ENCODE measurements around the gene PHF21A. TPM values are rescaled to one million over a fixed set of nuclear protein-coding genes. Genes with fewer than 3 reads are reported as not detected.
"Not testable (repeated sequence)": the region's sequence is repeated elsewhere in the genome, so short reads cannot be mapped to it uniquely, and the experiment has no call there.

The PHF21A gene
- total and polyA plus RNA-seq, 8 donors, result 36.2 to 77.3 (median 69.3) TPM

GRCh38 chr11:45909594-45910475, 211.4 kb downstream of the PHF21A start:
- TF ChIP-seq CTCF (IDR thresholded peaks at IDR 0.05), result no peak
- H3K4me1 ChIP-seq, result no peaks in the 10 kb centered on the region
- intact Hi-C loops (cut with DNase I), result no loop called here
- no peaks in the 10 kb centered on the region for H3K27me3 ChIP-seq
- H3K27ac ChIP-seq, result no peak overlapping the region
- peaks cover 0 to 62% of the 10 kb centered on the region in 2 donors for H3K36me3 ChIP-seq
- ATAC-seq (no peak), DNase-seq (peak in 1 of 4 donors; percentile 74)
- no peaks in the 10 kb centered on the region for H3K9me3 ChIP-seq
- no peak overlapping the region for H3K4me3 ChIP-seq

GRCh38 chr11:45907911-45908370, 213.3 kb downstream of the PHF21A start:
- ATAC-seq (no peak), DNase-seq (peak in 2 of 4 donors; percentile 36 to 65)
- no peaks in the 10 kb centered on the region for H3K9me3 ChIP-seq
- TF ChIP-seq CTCF (IDR thresholded peaks at IDR 0.05), result no peak
- no peaks in the 10 kb centered on the region for H3K27me3 ChIP-seq
- H3K4me3 ChIP-seq, result no peak overlapping the region
- intact Hi-C loops (cut with DNase I), result no loop called here
- peaks cover 0 to 43% of the 10 kb centered on the region in 2 donors for H3K36me3 ChIP-seq
- H3K4me1 ChIP-seq, result no peaks in the 10 kb centered on the region
- no peak overlapping the region for H3K27ac ChIP-seq

GRCh38 chr11:45906965-45907611, 214.2 kb downstream of the PHF21A start, which contains the start of gene FREY1:
FREY1 (minus strand) TSS chr11:45907271; CDS start chr11:45907245, 26 bp downstream.
- DNase-seq (peak in 1 of 4 donors; percentile 69), ATAC-seq (peak; percentile 9)
- no peaks in the 10 kb centered on the region for H3K9me3 ChIP-seq
- no peak within 1 kb of the TSS for H3K27ac ChIP-seq
- no peak for TF ChIP-seq CTCF (IDR thresholded peaks at IDR 0.05)
- H3K36me3 ChIP-seq, result peaks cover 0 to 35% of the 10 kb centered on the region in 2 donors
- intact Hi-C loops (cut with DNase I), result no loop called here
- H3K27me3 ChIP-seq, result no peaks in the 10 kb centered on the region
- H3K4me1 ChIP-seq, result no peaks in the 10 kb centered on the region
- no peak within 1 kb of the TSS for H3K4me3 ChIP-seq

- Histone ChIP-seq H3K4me3 (no peak overlapping the region), H3K27ac (no peak overlapping the region), H3K9me3 (no peaks in the 10 kb centered on the region), H3K27me3 (peaks cover 0 to 8% of the 10 kb centered on the region in 2 donors), H3K4me1 (peaks cover 0 to 2% of the 10 kb centered on the region in 2 donors), H3K36me3 (peaks cover 0 to 26% of the 10 kb centered on the region in 2 donors)
- ATAC-seq (no peak), DNase-seq (peak in 1 of 4 donors; percentile 60)
- TF ChIP-seq CTCF (IDR thresholded peaks at IDR 0.05), result no peak
- intact Hi-C loops (cut with DNase I), result no loop called here
Observed at GRCh38 chr11:45906096-45906682, 215.1 kb downstream of the PHF21A start.

- H3K9me3 ChIP-seq; H3K27ac ChIP-seq; H3K4me1 ChIP-seq; ATAC-seq; intact Hi-C loops (cut with DNase I); H3K4me3 ChIP-seq: not testable (repeated sequence)
- H3K36me3 ChIP-seq, result peaks cover 0 to 19% of the 10 kb centered on the region in 2 donors
- H3K27me3 ChIP-seq, result peaks cover 0 to 14% of the 10 kb centered on the region in 2 donors
- DNase-seq, result peak in 1 of 4 donors; percentile 69
Observed at GRCh38 chr11:45905576-45905975, 215.7 kb downstream of the PHF21A start.
